CD4-positive, alpha-beta T cell (primary cell): ENCODE data around the gene GRIK1. TPM values are rescaled to one million over a fixed set of nuclear protein-coding genes. Genes with fewer than 3 reads are reported as not detected.

Experiments used
- ATAC-seq: fragments of 200-7000 bp; cut with Tn5 transposase; one replicate; pipeline ENCODE4 v1.10.0; 2022; ENCODE audit warnings: mild to moderate bottlenecking; ENCODE audit not compliant: poor library complexity
- CTCF ChIA-PET: fragments of 350-600 bp; sonication (Branson Sonifier 250); formaldehyde crosslinking; loops from one replicate; lab custom pipeline; 2021; ENCODE audit warnings: antibody characterized with exemption, inconsistent platforms; lab: Charles Lee
- POLR2A ChIA-PET: fragments of 350-600 bp; sonication (Branson Sonifier 250); formaldehyde crosslinking; loops from one replicate; lab custom pipeline; 2021; ENCODE audit warnings: antibody characterized with exemption, inconsistent platforms; lab: Charles Lee
- DNase-seq, 14 experiments: peaks; one replicate each; pipeline ENCODE4 v3.0.0-alpha.2; 2013 to 2020; ENCODE audit warnings: mixed read lengths in 2 of 14
- H3K27ac ChIP-seq, 2 donors: one replicate each; pipeline versions ENCODE4 v1.5.1 to v1.7.0; 2013; ENCODE audit warnings: low read length in 2 of 2, low read depth in 1 of 2, mild to moderate bottlenecking in 1 of 2
- H3K27me3 ChIP-seq, 2 experiments: 1 replicate in 1 of 2; 2 replicates in 1 of 2; pipeline versions ENCODE4 v1.6.1 to v1.7.0; 2013; ENCODE audit warnings: low read length in 2 of 2, control low read depth in 1 of 2, mild to moderate bottlenecking in 1 of 2, moderate library complexity in 1 of 2; ENCODE audit not compliant: insufficient read depth in 2 of 2, control insufficient read depth in 1 of 2
- H3K36me3 ChIP-seq: one replicate; pipeline ENCODE4 v1.6.1; 2013; ENCODE audit warnings: low read length, control low read depth; ENCODE audit not compliant: insufficient read depth
- H3K4me1 ChIP-seq: one replicate; pipeline ENCODE4 v1.6.1; 2013; ENCODE audit warnings: low read length, control low read depth; ENCODE audit not compliant: insufficient read depth
- H3K4me3 ChIP-seq: one replicate; pipeline ENCODE4 v1.5.1; 2013; ENCODE audit warnings: mild to moderate bottlenecking, low read length, moderate library complexity
- H3K9me3 ChIP-seq, 2 experiments: 1 replicate in 1 of 2; 2 replicates in 1 of 2; pipeline versions ENCODE4 v1.6.1 to v1.7.0; 2013; ENCODE audit warnings: low read length in 2 of 2, mild to moderate bottlenecking in 2 of 2, control low read depth in 1 of 2, moderate library complexity in 1 of 2; ENCODE audit not compliant: control insufficient read depth in 1 of 2, insufficient read depth in 1 of 2
- H3K27ac Mint-ChIP-seq: one replicate; pipeline ENCODE4 v1.8.0; 2020; ENCODE audit warnings: mixed read lengths
- H3K27me3 Mint-ChIP-seq: one replicate; pipeline ENCODE4 v1.8.0; 2021; ENCODE audit warnings: mixed read lengths
- H3K36me3 Mint-ChIP-seq: one replicate; pipeline ENCODE4 v1.8.0; 2021; ENCODE audit warnings: low read depth, mixed read lengths
- H3K4me1 Mint-ChIP-seq: one replicate; pipeline ENCODE4 v1.8.0; 2021; ENCODE audit warnings: low read depth, mixed read lengths
- H3K4me3 Mint-ChIP-seq: one replicate; pipeline ENCODE4 v1.8.0; 2020; ENCODE audit warnings: mild to moderate bottlenecking, mixed read lengths
- H3K9me3 Mint-ChIP-seq: one replicate; pipeline ENCODE4 v1.8.0; 2020; ENCODE audit warnings: mixed read lengths
- CTCF ChIP-seq: fragments of 200-600 bp; IDR thresholded peaks from one replicate; pipeline ENCODE4 v1.8.0; 2022; ENCODE audit warnings: antibody characterized with exemption, mild to moderate bottlenecking
- intact Hi-C, 2 experiments: fragments of 100-400 bp; cut with DNase I in 1 of 2; cut with micrococcal nuclease in 1 of 2; formaldehyde crosslinking; loops; one replicate each; pipeline versions ENCODE4 v1.15.1 to v1.9.0; 2023 to 2025; cut with DNase I, micrococcal nuclease
- total RNA-seq, 174 experiments: library from RNA in 2 of 174; stranded (reverse) in 2 of 174; gene quantifications; one replicate each; pipeline ENCODE4 v1.2.3 and lab custom pipeline; 2021 to 2026

GRIK1 gene
- total RNA-seq, 2 experiments from 2014 or later, result not detected

- no peak overlapping the region for H3K27ac Mint-ChIP-seq
- peaks cover 39% of the 10 kb centered on the region for H3K27me3 Mint-ChIP-seq
- CTCF ChIA-PET, result no interaction called here
- H3K27me3 ChIP-seq, result no peaks in the 10 kb centered on the region
- DNase-seq (no peak), ATAC-seq (no peak)
- no peaks in the 10 kb centered on the region for H3K9me3 ChIP-seq
- no peak overlapping the region for H3K4me3 Mint-ChIP-seq
- no peak for TF ChIP-seq CTCF
- no peaks in the 10 kb centered on the region for H3K4me1 ChIP-seq
- no peaks in the 10 kb centered on the region for H3K36me3 Mint-ChIP-seq
- intact Hi-C loops, result no loop called here
- POLR2A ChIA-PET, result no interaction called here
- H3K36me3 ChIP-seq, result no peaks in the 10 kb centered on the region
- H3K4me1 Mint-ChIP-seq, result no peaks in the 10 kb centered on the region
- no peak overlapping the region for H3K4me3 ChIP-seq
- H3K27ac ChIP-seq, result no peak overlapping the region
- peaks cover 2% of the 10 kb centered on the region for H3K9me3 Mint-ChIP-seq
These were observed 7.3 kb upstream of the GRIK1 start for GRCh38 chr21:29947119-29947518.

- no peaks in the 10 kb centered on the region for H3K36me3 ChIP-seq
- H3K27me3 ChIP-seq, result peaks cover 7 to 18% of the 10 kb centered on the region in 2 experiments
- Mint-ChIP-seq H3K36me3 (no peaks in the 10 kb centered on the region), H3K27ac (no peak overlapping the region), H3K4me1 (peaks cover 8% of the 10 kb centered on the region), H3K27me3 (peaks cover 53% of the 10 kb centered on the region), H3K4me3 (no peak overlapping the region), H3K9me3 (peaks cover 6% of the 10 kb centered on the region)
- no peaks in the 10 kb centered on the region for H3K4me1 ChIP-seq
- no peak for TF ChIP-seq CTCF
- ATAC-seq (no peak), DNase-seq (no peak)
- H3K4me3 ChIP-seq, result no peak overlapping the region
- POLR2A ChIA-PET, result no interaction called here
- intact Hi-C loops, result no loop called here
- no peak overlapping the region for H3K27ac ChIP-seq
- CTCF ChIA-PET, result no interaction called here
- H3K9me3 ChIP-seq, result peaks cover 0 to 12% of the 10 kb centered on the region in 2 experiments
These were observed 4.1 kb upstream of the GRIK1 start for GRCh38 chr21:29943885-29944284.

- Histone ChIP-seq H3K4me3 (no peak overlapping the region), H3K9me3 (peaks cover 0 to 15% of the 10 kb centered on the region in 2 experiments), H3K27me3 (peaks cover 14 to 31% of the 10 kb centered on the region in 2 experiments), H3K27ac (no peak overlapping the region), H3K4me1 (no peaks in the 10 kb centered on the region), H3K36me3 (no peaks in the 10 kb centered on the region)
- Mint-ChIP-seq H3K27ac (no peak overlapping the region), H3K27me3 (peaks cover 72% of the 10 kb centered on the region), H3K36me3 (no peaks in the 10 kb centered on the region), H3K9me3 (peaks cover 6% of the 10 kb centered on the region), H3K4me1 (peaks cover 8% of the 10 kb centered on the region), H3K4me3 (no peak overlapping the region)
- ATAC-seq, result no peak
- no peak for TF ChIP-seq CTCF
- ChIA-PET POLR2A (no interaction called here), CTCF (no interaction called here)
- intact Hi-C loops, result no loop called here
- DNase-seq, result no peak
These were observed 2.2 kb upstream of the GRIK1 start for GRCh38 chr21:29942034-29942433.
